K562 (cell line): Measurements from ENCODE around the gene GABRG2. TPM values are rescaled to one million over a fixed set of nuclear protein-coding genes. Genes with fewer than 3 reads are reported as not detected.

Source experiments
- CBFB ChIP-seq: sonication (generic); formaldehyde crosslinking; IDR thresholded peaks from 2 replicates; pipeline ENCODE4 v1.4.0; 2020; ENCODE audit warnings: mild to moderate bottlenecking, missing genetic modification reagents
- SOX6 ChIP-seq: fragments of 450-650 bp; IDR thresholded peaks from 2 replicates; pipeline ENCODE4 v1.6.1; 2014; ENCODE audit warnings: mild to moderate bottlenecking
- SRSF7 ChIP-seq: fragments of 200-400 bp; formaldehyde crosslinking; optimal IDR thresholded peaks from 2 replicates; pipeline ENCODE3; 2017; ENCODE audit warnings: mild to moderate bottlenecking, low read depth, low read length
- TCF3 ChIP-seq: sonication (generic); formaldehyde crosslinking; IDR thresholded peaks from 2 replicates; pipeline ENCODE4 v1.4.0; 2020; ENCODE audit warnings: mild to moderate bottlenecking, missing genetic modification reagents
- ZBTB40 ChIP-seq, 2 experiments: fragments of 450-650 bp in 1 of 2; sonication (generic) in 1 of 2; formaldehyde crosslinking in 1 of 2; IDR thresholded peaks; 2 replicates each; pipeline versions ENCODE4 v1.7.1 to v1.9.0; 2016 to 2022; ENCODE audit warnings: inconsistent platforms in 1 of 2, mild to moderate bottlenecking in 1 of 2, missing genetic modification reagents in 1 of 2
- ZNF12 ChIP-seq: sonication (generic); formaldehyde crosslinking; IDR thresholded peaks from 2 replicates; pipeline ENCODE4 v1.4.0; 2020; ENCODE audit warnings: mild to moderate bottlenecking, missing genetic modification reagents
- ZNF551 ChIP-seq: fragments of 250-450 bp; sonication (Bioruptor Pico); IDR thresholded peaks from 2 replicates; pipeline ENCODE4 v1.5.0; 2021; ENCODE audit warnings: mild to moderate bottlenecking, moderate library complexity
- polyA plus RNA-seq, 8 experiments: library from polyadenylated mRNA; depleted of rRNA in 4 of 8; stranded (reverse) in 5 of 8; unstranded in 3 of 8; fragments of >200 nt; fragmentation: Nextera tagmentation in 2 of 8; fragmentation: Illumina TruSeq in 1 of 8; extraction: Ambion mirVana in 2 of 8; extraction: Trizol in 1 of 8; gene quantifications; 2 replicates each; pipeline versions ENCODE4 v1.2.1 to v1.2.3, GENCODE V29; 2011 to 2014; ENCODE audit warnings: inconsistent platforms in 1 of 8, missing spikeins in 1 of 8
- total RNA-seq, 7 experiments: library from RNA; depleted of rRNA in 6 of 7; stranded (reverse); fragments of >200 nt in 6 of 7; fragmentation: Illumina TruSeq in 2 of 7; extraction: Trizol in 2 of 7; gene quantifications; 2 replicates each; pipeline versions ENCODE4 v1.2.1 to v1.2.3, GENCODE V29; 2011 to 2021; ENCODE audit warnings: low replicate concordance in 1 of 7
- TF ChIP-seq, protein P1 (sequence below): fragments of 250-450 bp; sonication (Bioruptor Pico); IDR thresholded peaks from 2 replicates; pipeline ENCODE4 v1.8.0; 2022; ENCODE audit warnings: inconsistent platforms, mild to moderate bottlenecking, moderate library complexity, borderline replicate concordance
- TF ChIP-seq, protein P2 (sequence below), 2 experiments: IDR thresholded peaks; 2 replicates each; pipeline ENCODE4 v1.6.1; 2012; ENCODE audit warnings: improper control_type of control experiment in 2 of 2, low read depth in 2 of 2, low read length in 2 of 2, borderline replicate concordance in 1 of 2

The GABRG2 gene
- total and polyA plus RNA-seq, 9 of the 15 experiments (the other 6 are each of a cell fraction or from before 2014, with no cell fraction given) = 0.03 to 1.2 (median 0.30) TPM; not detected in 3

DNA sequence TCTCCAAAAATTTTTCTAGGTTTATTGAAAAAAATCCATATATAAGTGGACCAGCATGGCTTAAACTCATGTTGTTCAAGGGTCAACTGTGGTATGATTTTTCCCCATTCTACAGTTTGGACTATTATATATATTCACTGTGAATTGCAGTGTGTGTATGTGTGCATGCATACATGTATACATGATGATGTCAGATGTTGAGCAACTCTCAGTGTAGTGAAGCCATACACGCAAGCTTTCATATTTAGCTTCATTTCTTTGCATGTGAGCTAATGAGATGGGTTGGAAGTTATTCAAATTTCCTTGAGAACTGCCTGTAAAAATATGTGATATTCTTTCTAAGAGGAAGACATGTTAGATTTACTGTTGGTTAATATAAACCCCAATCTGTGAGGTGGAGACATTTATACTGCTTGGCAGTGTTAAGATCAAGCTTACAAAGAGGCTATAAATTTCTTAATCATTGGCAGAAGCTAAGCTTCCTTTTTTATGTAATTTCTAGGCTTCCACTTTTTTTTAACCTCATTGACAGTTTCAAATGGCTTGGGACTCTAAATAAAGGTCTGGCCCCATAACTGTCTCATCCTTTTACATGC lies 134.8 kb downstream of the GABRG2 start (continued):
- no peak for TF ChIP-seq ZBTB40 (IDR thresholded peaks at IDR 0.05)
- TF ChIP-seq ZBTB40 (CRISPR knock-in tag; IDR thresholded peaks at IDR 0.05) = no peak
- TF ChIP-seq, protein P1, sequence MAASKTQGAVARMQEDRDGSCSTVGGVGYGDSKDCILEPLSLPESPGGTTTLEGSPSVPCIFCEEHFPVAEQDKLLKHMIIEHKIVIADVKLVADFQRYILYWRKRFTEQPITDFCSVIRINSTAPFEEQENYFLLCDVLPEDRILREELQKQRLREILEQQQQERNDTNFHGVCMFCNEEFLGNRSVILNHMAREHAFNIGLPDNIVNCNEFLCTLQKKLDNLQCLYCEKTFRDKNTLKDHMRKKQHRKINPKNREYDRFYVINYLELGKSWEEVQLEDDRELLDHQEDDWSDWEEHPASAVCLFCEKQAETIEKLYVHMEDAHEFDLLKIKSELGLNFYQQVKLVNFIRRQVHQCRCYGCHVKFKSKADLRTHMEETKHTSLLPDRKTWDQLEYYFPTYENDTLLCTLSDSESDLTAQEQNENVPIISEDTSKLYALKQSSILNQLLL (CRISPR knock-in tag) = no peak
- TF ChIP-seq, protein P2, sequence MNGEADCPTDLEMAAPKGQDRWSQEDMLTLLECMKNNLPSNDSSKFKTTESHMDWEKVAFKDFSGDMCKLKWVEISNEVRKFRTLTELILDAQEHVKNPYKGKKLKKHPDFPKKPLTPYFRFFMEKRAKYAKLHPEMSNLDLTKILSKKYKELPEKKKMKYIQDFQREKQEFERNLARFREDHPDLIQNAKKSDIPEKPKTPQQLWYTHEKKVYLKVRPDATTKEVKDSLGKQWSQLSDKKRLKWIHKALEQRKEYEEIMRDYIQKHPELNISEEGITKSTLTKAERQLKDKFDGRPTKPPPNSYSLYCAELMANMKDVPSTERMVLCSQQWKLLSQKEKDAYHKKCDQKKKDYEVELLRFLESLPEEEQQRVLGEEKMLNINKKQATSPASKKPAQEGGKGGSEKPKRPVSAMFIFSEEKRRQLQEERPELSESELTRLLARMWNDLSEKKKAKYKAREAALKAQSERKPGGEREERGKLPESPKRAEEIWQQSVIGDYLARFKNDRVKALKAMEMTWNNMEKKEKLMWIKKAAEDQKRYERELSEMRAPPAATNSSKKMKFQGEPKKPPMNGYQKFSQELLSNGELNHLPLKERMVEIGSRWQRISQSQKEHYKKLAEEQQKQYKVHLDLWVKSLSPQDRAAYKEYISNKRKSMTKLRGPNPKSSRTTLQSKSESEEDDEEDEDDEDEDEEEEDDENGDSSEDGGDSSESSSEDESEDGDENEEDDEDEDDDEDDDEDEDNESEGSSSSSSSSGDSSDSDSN (IDR thresholded peaks at IDR 0.05; ENCODE audit: borderline replicate concordance in 1 of 2, low read depth in 2 of 2, low read length in 2 of 2) = no peak
- TF ChIP-seq SOX6 = no peak
- no peak for TF ChIP-seq SRSF7
- no peak for TF ChIP-seq ZNF551 (CRISPR knock-in tag)
- TF ChIP-seq CBFB (CRISPR knock-in tag) = no peak
- TF ChIP-seq TCF3 (CRISPR knock-in tag) = no peak
- TF ChIP-seq ZNF12 (CRISPR knock-in tag) = no peak
